RWPE1 (cell line): ENCODE data around the gene BACH2.

Experiments
- CTCF ChIA-PET: fragments of 350-600 bp; sonication (Branson Sonifier 250); formaldehyde crosslinking; extraction: SDS; loops from one replicate; lab custom pipeline; 2021; lab: Yijun Ruan, JAX
- POLR2A ChIA-PET: fragments of 400-600 bp; formaldehyde crosslinking; extraction: SDS; loops from one replicate; lab custom pipeline; 2020; ENCODE audit warnings: antibody characterized with exemption; ENCODE audit not compliant: low non-redundant PET; lab: Yijun Ruan, JAX
- DNase-seq: peaks from one replicate; pipeline ENCODE4 v3.0.0; 2012; ENCODE audit warnings: low spot score
- H3K27ac ChIP-seq: fragments of 450-650 bp; 2 replicates; pipeline ENCODE4 v1.5.1; 2017
- TF ChIP-seq, protein P1 (sequence below): fragments of 450-650 bp; conservative IDR thresholded peaks from 2 replicates; pipeline ENCODE4 v1.5.1; 2017; ENCODE audit warnings: low read depth, mild to moderate bottlenecking

BACH2 gene

DNA sequence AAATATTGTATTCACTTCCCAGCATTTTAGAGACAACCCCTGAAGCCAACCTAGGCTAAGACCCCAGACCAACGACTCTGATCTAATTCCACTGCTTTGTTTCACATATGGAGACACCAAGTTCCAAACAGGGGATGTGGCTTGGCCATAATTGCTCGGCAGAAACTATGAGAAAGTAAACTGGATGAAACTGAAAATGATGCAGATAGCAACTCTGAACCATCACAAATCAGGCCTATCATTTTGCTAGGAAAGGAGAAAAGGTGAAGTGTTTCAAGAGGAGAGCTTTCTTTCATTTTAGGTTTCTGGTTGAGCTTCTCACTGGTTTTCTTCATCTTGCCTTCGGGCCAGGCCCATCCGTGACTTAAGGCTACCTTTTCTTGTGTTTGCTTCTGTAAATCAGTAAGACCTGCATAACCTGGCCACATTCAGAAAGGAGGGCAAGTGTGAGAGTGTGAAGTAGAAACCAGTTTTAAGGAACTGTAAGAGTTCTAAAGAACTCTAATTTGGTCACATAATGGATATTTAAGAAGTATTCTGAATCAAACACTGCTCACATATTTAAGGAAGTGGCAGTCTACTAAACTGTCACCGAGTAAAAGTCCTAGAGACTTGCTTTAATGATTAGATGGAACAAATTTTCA lies 105.8 kb downstream of the BACH2 start:
- CTCF ChIA-PET, result no interaction called here
- TF ChIP-seq, protein P1, sequence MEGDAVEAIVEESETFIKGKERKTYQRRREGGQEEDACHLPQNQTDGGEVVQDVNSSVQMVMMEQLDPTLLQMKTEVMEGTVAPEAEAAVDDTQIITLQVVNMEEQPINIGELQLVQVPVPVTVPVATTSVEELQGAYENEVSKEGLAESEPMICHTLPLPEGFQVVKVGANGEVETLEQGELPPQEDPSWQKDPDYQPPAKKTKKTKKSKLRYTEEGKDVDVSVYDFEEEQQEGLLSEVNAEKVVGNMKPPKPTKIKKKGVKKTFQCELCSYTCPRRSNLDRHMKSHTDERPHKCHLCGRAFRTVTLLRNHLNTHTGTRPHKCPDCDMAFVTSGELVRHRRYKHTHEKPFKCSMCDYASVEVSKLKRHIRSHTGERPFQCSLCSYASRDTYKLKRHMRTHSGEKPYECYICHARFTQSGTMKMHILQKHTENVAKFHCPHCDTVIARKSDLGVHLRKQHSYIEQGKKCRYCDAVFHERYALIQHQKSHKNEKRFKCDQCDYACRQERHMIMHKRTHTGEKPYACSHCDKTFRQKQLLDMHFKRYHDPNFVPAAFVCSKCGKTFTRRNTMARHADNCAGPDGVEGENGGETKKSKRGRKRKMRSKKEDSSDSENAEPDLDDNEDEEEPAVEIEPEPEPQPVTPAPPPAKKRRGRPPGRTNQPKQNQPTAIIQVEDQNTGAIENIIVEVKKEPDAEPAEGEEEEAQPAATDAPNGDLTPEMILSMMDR, result no peak
- POLR2A ChIA-PET, result no interaction called here
- H3K27ac ChIP-seq, result no peak overlapping the region
- no peak for DNase-seq

DNA sequence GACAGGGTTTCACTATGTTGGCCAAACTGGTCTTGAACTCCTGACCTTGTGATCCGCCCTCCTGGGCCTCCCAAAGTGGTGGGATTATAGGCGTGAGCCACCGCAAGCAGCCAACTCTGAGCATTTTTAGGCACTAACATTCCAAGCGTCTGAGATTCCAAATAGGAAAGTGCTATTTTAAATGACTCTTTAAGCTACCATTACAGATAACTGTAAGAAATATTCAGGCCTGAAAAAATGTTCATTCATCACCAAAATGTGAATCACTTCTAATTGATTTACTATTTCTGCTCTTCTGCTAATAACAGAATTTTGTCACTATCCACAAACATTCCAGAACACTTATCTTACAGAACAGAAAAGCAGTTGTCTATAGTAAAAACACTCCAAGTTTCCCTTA lies 106.5 kb downstream of the BACH2 start:
- POLR2A ChIA-PET, result no interaction called here
- DNase-seq, result no peak
- CTCF ChIA-PET, result no interaction called here
- H3K27ac ChIP-seq, result no peak overlapping the region
- TF ChIP-seq, protein P1, result no peak

DNA sequence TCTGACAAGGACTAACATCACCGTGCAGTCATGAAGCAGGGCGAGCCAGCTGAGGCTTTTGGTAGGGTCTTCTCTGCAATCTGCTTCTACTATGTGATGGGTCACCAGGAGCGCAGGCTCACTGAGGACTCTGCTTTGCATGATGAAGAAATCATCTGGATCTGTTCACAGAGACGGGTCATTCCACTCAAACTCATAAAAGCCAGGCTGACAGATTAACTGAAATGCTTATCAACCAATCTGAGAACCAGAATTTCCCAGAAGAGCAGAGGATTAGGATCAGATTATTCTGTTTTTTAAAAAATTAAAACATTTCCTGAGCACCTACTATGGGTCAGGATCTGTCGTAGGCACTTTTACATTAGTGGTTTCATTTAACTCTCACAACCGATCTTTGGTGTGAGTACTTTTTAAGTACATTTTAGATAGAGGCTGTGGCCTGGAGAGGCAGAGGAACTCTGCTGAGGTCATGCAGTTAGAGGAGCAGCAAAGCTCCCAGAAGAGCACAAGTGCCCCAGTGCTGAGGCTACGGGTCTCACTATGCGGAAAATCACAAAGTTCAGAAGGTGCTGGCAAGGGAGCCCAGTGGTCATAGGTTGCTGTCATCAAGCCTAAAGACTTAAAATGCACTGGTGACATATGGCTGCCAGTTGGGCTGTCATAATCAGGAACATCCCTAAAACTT lies 109.1 kb downstream of the BACH2 start:
- TF ChIP-seq, protein P1, result no peak
- ChIA-PET POLR2A (no interaction called here), CTCF (interaction anchor here (0.6 kb wide), 1 partner anchor 283 kb away, joined by 5 read pairs; no protein-coding TSS in a partner anchor)
- DNase-seq, result no peak
- no peak overlapping the region; the same call in 1 of the 2 replicates for H3K27ac ChIP-seq

DNA sequence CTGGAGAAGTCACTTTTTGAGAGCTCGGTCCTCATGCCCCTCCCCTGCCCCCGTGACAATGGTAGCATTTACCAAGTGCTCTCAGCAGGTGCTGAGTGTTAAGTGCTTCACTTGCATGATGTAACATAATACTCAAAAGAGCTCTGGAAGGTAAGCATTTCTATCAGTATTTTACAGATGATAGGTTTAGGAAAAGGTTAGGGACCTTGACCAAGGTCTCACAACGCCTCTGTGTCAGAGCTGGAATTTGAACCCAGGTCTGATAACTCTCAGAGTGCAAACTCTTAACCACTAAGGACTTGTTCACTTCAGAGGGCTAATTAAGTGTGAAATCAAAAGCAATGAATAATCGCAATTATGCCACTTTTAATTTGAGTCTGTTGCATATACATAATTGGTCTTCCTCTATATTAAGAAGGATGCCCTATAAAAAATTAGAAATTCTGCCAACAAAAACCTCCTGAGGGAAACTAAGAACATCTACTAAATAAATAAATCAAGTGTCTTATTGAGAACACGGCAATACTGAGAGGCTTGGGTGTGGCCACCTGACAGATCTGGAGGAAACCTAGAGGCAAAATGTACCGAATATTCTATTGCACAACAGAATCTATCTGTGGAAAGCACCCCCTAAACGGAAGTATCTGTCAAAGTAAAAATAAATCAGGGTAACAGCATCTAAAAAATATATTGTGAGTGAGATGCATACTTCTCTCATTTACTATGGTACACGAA lies 109.8 kb downstream of the BACH2 start:
- POLR2A ChIA-PET, result no interaction called here
- TF ChIP-seq, protein P1, result no peak
- H3K27ac ChIP-seq, result no peak overlapping the region; the same call in 1 of the 2 replicates
- no peak for DNase-seq
- CTCF ChIA-PET, result no interaction called here

DNA sequence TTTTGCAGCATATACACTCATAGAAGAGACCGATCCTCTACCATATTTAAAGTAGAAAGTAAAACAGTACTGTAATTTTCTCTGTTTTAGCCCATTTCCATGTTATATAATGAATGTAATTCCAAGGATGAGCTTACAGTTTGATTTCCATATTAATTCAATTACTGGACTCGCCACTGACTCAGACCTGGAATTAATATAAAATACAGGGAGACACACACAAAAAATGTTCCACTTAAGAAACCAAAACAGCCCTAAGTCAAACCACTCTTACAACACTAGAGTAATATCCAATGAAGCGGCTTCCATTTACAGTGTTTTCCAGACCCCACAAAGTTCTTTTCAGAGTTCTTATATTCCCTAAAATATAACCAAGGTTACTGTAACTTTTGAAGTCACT lies 110.6 kb downstream of the BACH2 start:
- ChIA-PET CTCF (no interaction called here), POLR2A (no interaction called here)
- DNase-seq, result no peak
- TF ChIP-seq, protein P1, result no peak
- H3K27ac ChIP-seq, result no peak overlapping the region
